Sigmoid colon (tissue), 3 donors: ENCODE measurements around the gene BRI3.

ENCODE experiments used
- CTCF ChIP-seq, 4 experiments: fragments of 450-650 bp in 3 of 4; fragments of 200-600 bp in 1 of 4; IDR thresholded peaks; one replicate each; pipeline ENCODE4 v1.5.1; 2016 to 2019; ENCODE audit warnings: antibody characterized with exemption in 4 of 4, mild to moderate bottlenecking in 3 of 4, moderate library complexity in 2 of 4
- POLR2A ChIP-seq, 2 donors: fragments of 450-650 bp; IDR thresholded peaks; one replicate each; pipeline ENCODE4 v1.6.1; 2016; ENCODE audit warnings: antibody characterized with exemption in 2 of 2, mild to moderate bottlenecking in 2 of 2, moderate library complexity in 2 of 2

DNA sequence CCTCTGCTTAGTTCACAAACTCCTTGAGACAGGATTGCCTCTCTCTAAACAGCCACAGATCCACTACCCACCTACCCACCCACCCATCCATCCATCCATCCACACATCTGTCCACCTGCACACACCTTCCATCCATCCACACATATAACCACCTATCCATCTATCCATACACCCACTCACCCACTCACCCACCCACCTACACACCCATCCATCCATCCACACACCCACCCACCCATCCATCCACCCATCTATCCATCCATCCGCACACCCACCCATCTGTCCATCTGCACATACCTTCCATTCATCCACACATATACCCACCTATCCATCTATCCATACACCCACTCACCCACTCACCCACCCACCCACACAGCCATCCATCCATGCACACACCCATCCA lies 39.1 kb upstream of the BRI3 start:
- TF ChIP-seq CTCF (IDR thresholded peaks at IDR 0.05) = no peak
- no peak for TF ChIP-seq POLR2A (IDR thresholded peaks at IDR 0.05)
